GM10248 (cell line): ENCODE measurements around the gene CEP20.
A peak's percentile ranks its signal among the peaks of the same experiment; 100 is the strongest.
"Not testable (repeated sequence)": the region's sequence is repeated elsewhere in the genome, so short reads cannot be mapped to it uniquely, and the experiment has no call there.

Source experiments
- CTCF ChIA-PET: fragments of 300-600 bp; sonication (Branson Sonifier 250); formaldehyde crosslinking; extraction: SDS; loops from one replicate; lab custom pipeline; 2021; ENCODE audit warnings: antibody characterized with exemption; lab: Yijun Ruan, JAX
- POLR2A ChIA-PET: fragments of 350-650 bp; sonication (Branson Sonifier 250); formaldehyde crosslinking; extraction: SDS; loops from one replicate; lab custom pipeline; 2020; ENCODE audit warnings: antibody characterized with exemption; lab: Yijun Ruan, JAX
- DNase-seq: peaks from one replicate; pipeline ENCODE4 v3.0.0; 2012; ENCODE audit errors: extremely low spot score
- TF ChIP-seq, protein P1 (sequence below): IDR thresholded peaks from 2 replicates; pipeline ENCODE4 v1.5.1; 2012; ENCODE audit warnings: mild to moderate bottlenecking, low read depth; ENCODE audit errors: extremely low read depth, missing control alignments, control extremely low read depth

Gene CEP20

DNA sequence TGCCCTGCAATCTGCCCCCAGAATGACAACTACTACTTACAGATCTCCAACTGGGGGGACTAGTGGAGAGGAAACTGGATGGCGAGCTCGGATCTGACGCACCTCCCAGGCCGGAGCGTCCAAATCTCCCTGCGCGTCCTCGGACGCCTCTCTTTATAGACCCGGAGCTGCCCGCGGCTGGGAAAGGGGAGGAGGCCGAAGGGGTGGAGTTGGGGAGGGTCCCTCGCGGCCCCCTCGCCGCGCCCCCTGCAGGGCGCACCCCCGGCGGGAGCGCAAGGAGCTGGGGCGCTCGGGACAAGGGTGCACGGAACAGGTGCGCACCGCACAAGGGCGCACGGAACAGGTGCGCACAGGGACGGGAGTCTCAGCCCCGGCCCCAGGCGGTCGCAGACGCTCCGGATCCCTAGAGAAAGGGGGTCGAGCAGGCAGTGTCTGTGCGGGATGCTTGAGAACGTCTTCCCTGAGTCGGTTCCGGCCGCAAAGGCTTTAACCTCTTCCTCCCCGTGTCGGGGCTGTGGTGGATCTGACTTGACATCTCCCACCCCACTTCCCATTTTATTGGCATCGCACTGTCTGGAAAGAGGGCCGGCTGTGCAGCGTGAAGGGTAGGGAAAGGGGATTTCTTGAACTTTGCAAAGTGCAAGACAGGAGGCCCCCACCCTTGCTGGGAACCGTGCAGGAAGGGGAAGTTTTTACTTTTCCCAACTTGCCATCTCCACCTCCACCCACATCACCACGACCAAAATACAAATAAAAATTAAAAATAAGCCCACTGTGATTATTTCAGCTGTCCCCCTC, 31.3 kb downstream of the CEP20 start, which contains the start of gene MYH11:
MYH11 (minus strand) TSS at position 128 of the 798 bp plus-strand sequence. CDS start 18,776 bp downstream, outside the sequence.
- TF ChIP-seq, protein P1, sequence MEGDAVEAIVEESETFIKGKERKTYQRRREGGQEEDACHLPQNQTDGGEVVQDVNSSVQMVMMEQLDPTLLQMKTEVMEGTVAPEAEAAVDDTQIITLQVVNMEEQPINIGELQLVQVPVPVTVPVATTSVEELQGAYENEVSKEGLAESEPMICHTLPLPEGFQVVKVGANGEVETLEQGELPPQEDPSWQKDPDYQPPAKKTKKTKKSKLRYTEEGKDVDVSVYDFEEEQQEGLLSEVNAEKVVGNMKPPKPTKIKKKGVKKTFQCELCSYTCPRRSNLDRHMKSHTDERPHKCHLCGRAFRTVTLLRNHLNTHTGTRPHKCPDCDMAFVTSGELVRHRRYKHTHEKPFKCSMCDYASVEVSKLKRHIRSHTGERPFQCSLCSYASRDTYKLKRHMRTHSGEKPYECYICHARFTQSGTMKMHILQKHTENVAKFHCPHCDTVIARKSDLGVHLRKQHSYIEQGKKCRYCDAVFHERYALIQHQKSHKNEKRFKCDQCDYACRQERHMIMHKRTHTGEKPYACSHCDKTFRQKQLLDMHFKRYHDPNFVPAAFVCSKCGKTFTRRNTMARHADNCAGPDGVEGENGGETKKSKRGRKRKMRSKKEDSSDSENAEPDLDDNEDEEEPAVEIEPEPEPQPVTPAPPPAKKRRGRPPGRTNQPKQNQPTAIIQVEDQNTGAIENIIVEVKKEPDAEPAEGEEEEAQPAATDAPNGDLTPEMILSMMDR, result no peak
- peak; percentile 27 for DNase-seq

DNA sequence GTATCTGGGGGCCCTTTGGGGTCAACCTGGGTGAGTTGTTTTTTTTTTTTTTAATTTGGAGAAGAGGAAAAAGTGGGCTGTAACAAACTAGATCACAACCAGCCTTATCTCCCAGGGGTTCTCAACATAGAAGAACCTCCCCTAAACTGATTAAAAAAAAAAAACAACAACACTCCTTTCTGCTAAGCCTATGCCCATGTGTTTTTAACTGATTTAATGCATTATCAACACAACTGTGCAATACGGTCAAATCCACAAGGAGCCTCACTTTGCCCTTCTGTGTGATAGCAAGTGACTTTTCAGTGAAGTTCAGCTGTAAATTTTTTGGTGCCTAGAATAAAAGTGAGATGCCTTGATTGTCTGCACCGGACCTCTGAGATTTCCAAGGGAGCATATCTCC, 32.2 kb downstream of the CEP20 start:
- no peak for DNase-seq
- CTCF ChIA-PET, result no interaction called here
- TF ChIP-seq, protein P1, result no peak
- POLR2A ChIA-PET, result no interaction called here

More for the DNA sequence above, 31.3 kb downstream of the CEP20 start, which contains the start of gene MYH11:
- ChIA-PET CTCF (no interaction called here), POLR2A (no interaction called here)

DNA sequence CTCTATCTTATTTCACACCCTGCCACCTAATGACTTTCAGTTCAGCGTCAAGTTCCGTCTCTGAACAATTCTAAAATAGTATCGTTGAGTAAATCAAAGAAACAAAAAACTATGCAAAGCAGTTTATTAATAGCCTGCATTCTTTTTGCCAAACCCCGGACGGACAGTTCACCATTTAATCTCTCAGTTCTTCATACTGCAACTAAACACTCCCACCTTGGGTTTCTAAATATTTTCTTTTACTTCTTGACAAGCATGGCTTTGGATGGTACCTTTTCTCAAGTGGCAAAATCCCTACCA, 32.7 kb downstream of the CEP20 start:
- POLR2A ChIA-PET, result no interaction called here
- peak; percentile 76 for DNase-seq
- TF ChIP-seq, protein P1, result no peak
- CTCF ChIA-PET, result no interaction called here

DNA sequence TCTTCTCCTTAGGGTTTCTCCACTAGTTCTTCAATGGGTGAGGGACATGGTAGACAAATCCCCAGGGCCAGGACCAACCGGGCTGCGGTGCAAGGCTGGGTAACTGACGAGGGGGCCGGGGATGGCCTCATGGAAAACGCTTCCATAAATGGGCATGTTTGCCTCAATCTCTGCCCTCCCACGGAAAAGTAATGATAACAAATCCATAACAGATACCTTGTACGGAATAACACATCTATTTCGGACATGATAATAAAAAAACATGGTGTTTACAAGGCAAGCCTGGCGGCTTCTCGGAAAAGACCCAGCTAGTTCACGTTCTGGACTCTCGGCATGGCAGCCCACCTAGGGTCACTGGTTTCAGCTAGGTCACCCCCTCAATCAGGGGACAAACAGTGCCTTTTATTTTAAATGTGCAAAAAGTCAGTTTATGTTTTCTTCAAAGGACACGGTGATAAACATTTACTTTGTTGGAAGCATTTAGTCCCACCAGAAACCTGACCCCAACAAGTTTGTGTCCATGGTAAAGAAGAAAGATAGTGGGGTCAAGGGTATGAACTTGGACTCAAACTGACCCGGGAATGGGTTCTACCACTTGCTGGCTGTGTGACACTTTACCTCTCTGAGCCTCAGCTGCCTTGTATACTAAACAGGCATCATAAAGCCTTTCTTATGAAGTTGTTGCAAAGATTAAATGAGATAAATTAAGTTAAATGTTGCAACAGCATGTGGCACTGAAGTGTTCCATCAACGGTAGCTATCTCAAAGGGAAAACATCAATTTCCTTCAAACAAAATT, 33.3 kb downstream of the CEP20 start:
- CTCF ChIA-PET, result no interaction called here
- POLR2A ChIA-PET, result no interaction called here
- TF ChIP-seq, protein P1, result no peak
- no peak for DNase-seq

DNA sequence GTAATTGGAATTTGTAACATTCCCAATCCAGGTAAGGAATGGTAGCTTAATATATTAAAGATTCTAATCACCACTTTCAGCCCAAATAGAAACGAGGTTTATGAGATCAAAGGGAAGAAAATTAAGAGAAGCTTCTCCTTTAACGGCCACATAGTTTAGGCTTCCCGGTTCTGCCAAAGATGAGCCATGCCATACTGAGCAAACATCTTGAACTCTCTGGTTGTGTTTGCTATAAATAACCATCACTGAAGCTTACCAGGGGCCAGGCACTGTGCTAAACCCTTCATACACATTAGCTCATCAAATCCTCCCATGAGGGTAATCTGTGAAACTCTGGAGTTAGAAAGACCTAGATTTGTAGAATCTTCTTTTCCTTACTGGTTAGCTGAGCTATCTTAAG, 34.3 kb downstream of the CEP20 start:
- POLR2A ChIA-PET, result no interaction called here
- no peak for DNase-seq
- TF ChIP-seq, protein P1, result no peak
- CTCF ChIA-PET, result interaction anchor here (1.0 kb wide), 1 partner anchor 16 kb away, joined by 3 read pairs; no protein-coding TSS in a partner anchor

DNA sequence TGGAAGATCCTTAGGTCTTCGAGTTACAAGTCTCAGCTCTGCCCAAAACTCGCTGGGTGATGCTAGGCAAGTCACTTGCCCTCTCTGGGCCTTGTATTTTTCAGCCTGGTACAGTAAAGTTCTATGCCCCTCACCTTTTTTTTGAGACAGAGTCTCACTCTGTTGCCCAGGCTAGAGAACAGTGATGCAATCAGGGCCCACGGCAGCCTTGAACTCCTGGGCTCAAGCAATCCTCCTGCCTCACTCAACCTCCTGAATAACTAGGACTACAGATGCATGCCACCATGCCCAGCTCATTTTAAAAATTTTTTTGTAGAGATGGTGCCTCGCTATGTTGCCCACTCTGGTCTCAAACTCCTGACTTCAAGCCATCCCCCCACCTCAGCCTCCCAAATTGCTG, 35.4 kb downstream of the CEP20 start:
- ChIA-PET POLR2A (no interaction called here), CTCF (interaction anchor here (1.5 kb wide), 1 partner anchor 10 kb away, joined by 4 read pairs; no protein-coding TSS in a partner anchor)
- TF ChIP-seq, protein P1, result no peak
- DNase-seq, result no peak

DNA sequence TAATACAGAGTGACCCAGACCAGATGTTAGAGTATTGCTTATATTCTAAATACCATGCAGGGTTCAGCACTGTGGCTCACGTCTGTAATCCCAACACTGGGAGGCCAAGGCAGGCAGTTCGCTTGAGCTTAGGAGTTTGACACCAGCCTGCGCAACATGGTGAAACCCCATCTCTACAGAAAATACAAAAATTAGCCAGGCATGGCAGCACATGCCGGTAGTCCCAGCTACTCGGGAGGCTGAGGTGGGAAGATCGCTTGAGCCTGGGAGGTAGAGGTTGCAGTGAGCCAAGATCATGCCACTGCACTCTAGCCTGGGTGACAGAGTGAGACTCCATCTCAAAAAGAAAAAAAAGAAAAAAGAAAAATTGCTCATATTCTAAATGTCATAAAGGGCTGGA, 37.8 kb downstream of the CEP20 start:
- POLR2A ChIA-PET, CTCF ChIA-PET, DNase-seq: not testable (repeated sequence)
